ENCODE results near the gene LRRK1.
A peak's percentile ranks its signal among the peaks of the same experiment; 100 is the strongest.
"Not testable (repeated sequence)": the region's sequence is repeated elsewhere in the genome, so short reads cannot be mapped to it uniquely, and the experiment has no call there.

Gene LRRK1

GRCh38 chr15:101070502-101071273 lies 151.5 kb downstream of the LRRK1 start:
- DNase-seq (ENCODE audit: low read depth in 2 of 2) = no peak

- no peak for DNase-seq (ENCODE audit: low read depth in 2 of 2)
Observed at GRCh38 chr15:101071651-101072050, 152.5 kb downstream of the LRRK1 start.

DNA sequence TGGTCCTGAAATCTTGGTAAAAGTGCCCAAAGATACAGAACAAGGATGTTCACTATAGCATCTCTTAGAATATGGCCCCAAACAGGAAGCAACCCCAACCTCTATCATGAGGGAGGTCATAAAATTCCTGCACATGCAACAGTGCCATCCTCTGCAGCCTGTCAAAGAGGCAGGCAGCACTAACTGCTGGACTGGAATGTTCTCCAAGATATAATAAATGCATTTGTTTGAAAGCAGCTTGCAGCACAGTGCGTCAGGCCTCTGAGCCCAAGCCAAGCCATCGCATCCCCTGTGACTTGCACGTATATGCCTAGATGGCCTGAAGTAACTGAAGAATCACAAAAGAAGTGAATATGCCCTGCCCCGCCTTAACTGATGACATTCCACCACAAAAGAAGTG lies 153.1 kb downstream of the LRRK1 start:
- not testable (repeated sequence) for DNase-seq (ENCODE audit: low read depth in 2 of 2)

- DNase-seq (ENCODE audit: low read depth in 2 of 2) = not testable (repeated sequence)
Observed at GRCh38 chr15:101077806-101078668, 158.9 kb downstream of the LRRK1 start.

GRCh38 chr15:101078669-101079323 lies 159.6 kb downstream of the LRRK1 start:
- no peak for DNase-seq (ENCODE audit: low read depth in 2 of 2)

GRCh38 chr15:101081900-101082299 lies 162.7 kb downstream of the LRRK1 start:
- DNase-seq (ENCODE audit: low read depth in 2 of 2) = no peak

GRCh38 chr15:101083336-101084045 lies 164.3 kb downstream of the LRRK1 start:
- no peak for DNase-seq (ENCODE audit: low read depth in 2 of 2)

- DNase-seq (ENCODE audit: low read depth in 2 of 2) = no peak
Observed at GRCh38 chr15:101084801-101085200, 165.6 kb downstream of the LRRK1 start.

DNA sequence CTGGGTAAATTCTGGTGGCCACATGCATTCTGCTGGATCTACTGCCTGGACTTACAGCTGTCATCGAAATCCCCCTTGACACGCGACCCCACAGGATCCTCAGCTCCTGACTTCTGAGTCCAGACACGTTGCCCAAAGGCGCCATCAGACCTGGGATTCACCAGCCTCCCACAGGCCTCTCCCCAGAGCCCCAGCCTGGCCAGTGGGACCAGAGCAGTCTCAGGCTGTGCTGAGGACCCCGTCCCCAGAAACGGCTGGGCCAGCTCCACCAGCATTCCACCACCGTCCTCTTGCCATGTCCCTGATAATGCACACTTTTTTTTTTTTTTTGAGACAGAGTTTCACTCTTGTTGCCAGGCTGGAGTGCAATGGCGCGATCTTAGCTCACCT lies 166.1 kb downstream of the LRRK1 start:
- DNase-seq (ENCODE audit: low read depth in 2 of 2) = no peak

DNA sequence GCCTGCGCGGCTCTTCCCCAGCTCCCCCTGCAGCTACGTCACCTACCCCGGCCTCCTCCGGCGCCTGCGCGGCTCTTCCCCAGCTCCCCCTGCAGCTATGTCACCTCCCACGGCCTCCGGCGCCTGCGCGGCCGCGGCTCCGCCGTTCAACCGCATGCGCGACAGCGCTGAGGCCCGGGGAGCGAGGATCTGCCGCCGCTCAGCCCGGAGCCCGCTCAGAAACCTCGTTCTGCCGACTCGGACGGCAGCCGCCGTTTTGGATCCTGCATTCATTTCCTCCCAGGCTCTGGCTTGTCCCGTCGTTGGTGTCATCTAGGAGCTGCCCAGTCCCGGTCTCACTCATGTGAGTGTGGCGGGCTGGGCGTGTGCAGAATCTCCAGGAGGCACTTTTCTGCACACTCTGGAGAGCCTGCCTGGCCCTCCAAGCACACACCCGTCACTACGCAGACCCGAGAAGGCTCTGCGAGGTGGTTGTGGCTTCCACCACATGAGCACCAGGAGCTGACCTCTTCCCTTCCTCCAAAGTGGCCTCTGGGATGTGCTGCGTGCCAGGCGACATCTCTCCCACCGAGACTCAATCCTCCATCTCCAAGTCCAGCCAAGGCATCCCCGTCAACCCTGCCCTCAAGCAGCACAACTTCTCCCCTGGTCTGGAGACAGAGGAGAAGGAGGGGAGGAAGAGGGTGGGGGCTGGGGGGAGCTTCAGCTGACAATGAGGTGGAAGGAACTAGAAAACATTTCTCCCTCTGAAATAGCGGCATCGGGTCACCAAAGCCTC lies 167.4 kb downstream of the LRRK1 start:
- no peak for DNase-seq (ENCODE audit: low read depth in 2 of 2)

- DNase-seq (ENCODE audit: low read depth in 2 of 2) = no peak
Observed at GRCh38 chr15:101087172-101087769, 168.1 kb downstream of the LRRK1 start.

DNA sequence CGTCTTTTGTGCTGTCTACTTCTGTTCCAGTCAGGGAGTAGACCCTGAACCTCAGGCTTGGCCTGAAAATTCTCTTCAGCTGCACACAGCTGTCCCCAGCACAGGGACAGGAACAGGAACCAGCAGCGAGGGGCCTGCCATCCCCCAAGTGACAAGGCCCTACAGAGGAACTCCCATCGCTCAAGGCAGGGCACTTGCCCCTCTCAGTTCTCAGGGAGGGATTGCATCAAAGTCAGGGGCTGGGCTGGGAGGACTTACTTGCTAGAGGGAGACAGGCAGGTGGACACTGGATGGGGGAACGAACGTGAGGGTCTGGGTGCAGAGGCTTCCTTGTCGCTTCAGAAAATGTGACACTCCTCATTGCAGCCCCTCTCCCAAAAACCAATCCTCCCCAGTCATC lies 169.1 kb downstream of the LRRK1 start:
- no peak for DNase-seq (ENCODE audit: low read depth in 2 of 2)

- peak; percentile 54 to 76 for DNase-seq (ENCODE audit: low read depth in 2 of 2)
Observed at GRCh38 chr15:101088788-101089578, 169.8 kb downstream of the LRRK1 start.

DNA sequence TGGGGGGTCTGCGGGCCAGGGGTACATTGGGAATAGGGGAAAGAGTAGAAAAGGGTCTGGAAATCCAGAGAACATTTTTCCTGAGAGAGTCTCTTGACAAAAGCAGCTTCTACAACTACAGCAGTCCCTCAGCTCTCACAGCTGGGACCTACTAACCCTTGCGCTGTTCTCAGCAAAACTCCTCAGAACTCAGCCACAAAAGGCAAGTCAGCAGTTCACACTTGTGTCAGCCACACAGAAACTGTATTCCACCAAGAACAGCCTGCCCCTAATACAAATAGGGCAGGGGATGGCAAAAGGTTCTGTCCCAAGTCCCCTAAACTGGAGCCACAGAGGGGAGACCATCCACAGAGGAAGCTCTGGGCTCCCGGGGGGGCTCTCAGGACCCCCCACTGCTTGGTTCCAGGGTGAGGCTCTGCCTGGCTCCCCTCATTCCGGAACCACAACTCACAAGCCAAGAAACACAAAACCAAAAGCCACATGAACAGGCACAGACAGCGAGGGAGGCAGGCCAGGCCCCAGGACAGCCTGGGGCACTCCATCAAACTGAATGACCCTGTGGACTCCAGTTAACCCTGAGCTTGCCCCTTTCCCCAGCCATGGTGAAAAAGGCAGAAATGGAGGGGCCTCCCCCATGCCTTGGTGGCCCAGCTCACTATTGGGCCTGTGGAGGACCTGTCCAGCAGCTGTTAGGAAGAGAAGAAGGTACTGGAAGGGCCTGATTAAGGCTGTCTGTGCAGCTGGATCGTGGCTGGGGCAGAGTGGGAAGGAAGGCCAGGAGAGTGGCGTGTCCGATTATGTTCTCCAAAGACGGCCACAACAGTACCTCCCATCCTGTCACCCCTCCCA lies 170.6 kb downstream of the LRRK1 start:
- DNase-seq (ENCODE audit: low read depth in 2 of 2) = no peak

DNA sequence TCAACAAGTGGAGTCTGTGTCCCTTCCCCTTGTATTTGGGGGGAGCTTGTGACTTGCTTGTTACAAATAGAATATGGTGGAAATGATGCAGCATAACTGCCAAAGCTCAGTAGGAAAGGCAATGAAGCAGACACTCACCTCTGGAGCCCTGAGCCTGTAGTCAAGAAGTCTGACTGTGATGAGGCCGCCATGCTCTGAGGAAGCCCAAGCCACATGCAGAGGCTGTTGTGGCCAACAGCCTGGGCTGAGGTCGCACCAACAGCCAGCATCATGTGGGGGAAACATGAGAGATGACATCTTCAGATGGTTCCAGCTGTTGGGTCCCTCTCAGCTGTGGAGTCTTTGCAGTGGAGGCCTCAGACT lies 171.3 kb downstream of the LRRK1 start:
- DNase-seq (ENCODE audit: low read depth in 2 of 2) = no peak

DNA sequence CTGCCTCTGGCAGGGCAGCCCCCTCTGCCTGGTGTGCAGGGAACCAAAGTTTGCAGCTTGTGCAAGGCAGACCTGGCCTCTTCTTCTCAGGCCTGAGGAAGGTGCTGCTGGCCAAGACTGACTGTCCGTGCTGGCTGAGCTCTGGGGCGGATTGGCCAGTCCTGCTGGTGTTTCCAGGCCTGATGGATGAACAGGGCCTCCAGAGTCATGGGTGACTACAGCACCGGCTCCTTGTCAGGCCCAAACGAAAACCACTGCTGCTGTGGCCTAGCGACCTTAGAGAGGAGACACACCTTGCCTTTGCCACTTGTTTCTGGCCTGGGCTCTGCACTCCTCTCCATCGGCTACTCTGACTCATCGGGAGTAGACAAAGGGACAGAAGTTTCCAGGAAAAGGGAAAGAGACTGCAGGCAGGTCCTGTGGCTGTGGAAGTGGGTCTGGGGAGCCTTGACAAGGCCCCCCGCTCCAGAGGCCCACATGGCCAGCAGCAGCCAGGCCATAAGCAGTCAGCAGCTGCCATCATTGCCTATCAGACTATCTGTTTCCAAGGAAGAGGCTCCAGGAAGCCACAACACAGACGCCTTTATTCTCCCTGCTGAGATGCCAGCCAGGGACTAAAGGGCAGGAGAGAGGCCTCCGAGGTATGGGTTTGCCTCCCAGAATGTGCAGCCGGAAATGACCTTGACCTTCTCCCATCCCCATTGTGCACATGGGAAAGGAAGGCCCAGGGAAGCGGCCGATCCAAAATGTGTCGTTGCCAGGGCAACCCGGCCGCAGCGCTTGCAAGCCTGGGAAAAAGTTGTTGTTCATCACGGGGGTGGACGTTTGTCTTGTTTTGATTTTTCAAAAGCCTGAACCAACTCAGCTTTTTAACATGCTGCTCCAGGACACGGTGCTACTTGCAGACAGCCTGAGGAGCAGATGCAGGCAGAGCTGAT lies 172.2 kb downstream of the LRRK1 start:
- DNase-seq (ENCODE audit: low read depth in 2 of 2) = no peak

DNA sequence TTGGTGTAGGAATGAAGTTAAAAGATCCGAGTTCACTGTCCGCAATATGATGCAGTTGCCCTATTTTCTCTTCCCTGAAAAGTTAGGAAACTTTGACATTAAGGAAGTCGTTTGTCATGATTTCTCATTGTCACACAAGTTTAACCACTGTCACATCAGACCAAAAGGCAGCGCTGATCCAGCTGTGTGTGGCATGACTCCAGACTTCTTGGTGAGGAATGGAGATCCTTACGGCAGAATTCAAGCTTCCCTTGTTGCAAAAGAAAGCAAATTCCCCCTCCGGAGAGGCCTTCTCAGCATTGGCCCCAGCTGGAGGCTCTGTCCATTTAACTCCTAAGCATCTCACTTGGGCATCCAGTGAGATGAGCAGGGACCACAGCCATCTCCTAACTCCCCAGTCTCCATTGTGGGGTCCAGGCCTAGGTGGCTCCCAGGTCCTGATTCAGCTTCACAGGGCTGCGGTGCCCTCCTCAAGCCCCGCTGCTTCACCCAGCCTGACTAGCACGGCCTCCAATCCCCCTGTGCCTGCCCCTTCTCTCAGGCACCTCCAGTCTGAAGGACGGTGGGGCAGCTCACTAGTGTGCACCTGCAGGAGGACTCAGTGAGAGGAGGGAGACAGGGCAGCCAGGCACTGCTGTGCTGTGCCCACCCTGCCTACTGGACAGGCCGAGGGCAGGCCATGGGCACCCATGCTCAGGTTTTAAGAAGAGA lies 173.2 kb downstream of the LRRK1 start:
- no peak for DNase-seq (ENCODE audit: low read depth in 2 of 2)

Measured in stimulated activated CD4-positive, alpha-beta T cell treated with anti-CD3 and anti-CD28 coated beads, Interleukin-15, amount 100 ng/mL, for 48 hours (primary cell).